Heart left ventricle (tissue), 13 donors: Measurements from ENCODE around the gene SV2B.

Source experiments
- CTCF ChIP-seq, 12 donors: fragments of 200-600 bp; sonication (generic) in 4 of 12; IDR thresholded peaks; one replicate each; pipeline versions ENCODE4 v1.5.0 to v1.8.0; 2018 to 2022; ENCODE audit warnings: antibody characterized with exemption in 12 of 12, mild to moderate bottlenecking in 5 of 12
- POLR2A ChIP-seq, 2 donors: fragments of 450-650 bp; IDR thresholded peaks; one replicate each; pipeline ENCODE4 v1.6.1; 2017; ENCODE audit warnings: antibody characterized with exemption in 2 of 2, mild to moderate bottlenecking in 2 of 2, moderate library complexity in 2 of 2
- donor health status: ischemic (EF 13 %, LVEDD 7.1; RV severe dilation, severe dysfunction).
- donor health status: DM: no; HTN: yes; CAD: no.
- donor health status: DM: no; HTN: no; CAD: no.
- donor health status: ischemic (EF 25% LVEDD 6.9; RV normal size, moderate dysfunction).
- donor health status: ischemic (EF 25% LVEDD 5.7; RV mildly dilated, moderate dysfunction).
- donor health status: ischemic (EF 35%, LVEDD 5.7; RV mildly dilated, moderate dysfunction).
- donor health status: nonischemic (EF 11% LVEDD 7.7; RV severe dilation, severe dysfunction).
- donor health status: DM: yes; HTN: yes; CAD: no.
- donor health status: PGD.
- donor health status: ischemic (EF 29% LVEDD 5.4; RV normal size, mild dysfunction).
- donor health status: nonischemic (EF 23%, LVEDD 6.1; RV moderate dilation, normal function).

- TF ChIP-seq POLR2A (IDR thresholded peaks at IDR 0.05) = no peak
- no peak for TF ChIP-seq CTCF (IDR thresholded peaks at IDR 0.05)
Measured at GRCh38 chr15:91135201-91136130, 35.4 kb downstream of the SV2B start.
